LNCaP clone FGC (cell line): ENCODE results near the gene PDE11A.

Experiments used
- DNase-seq: peaks from one replicate; pipeline ENCODE4 v3.0.0-alpha.2; 2011; ENCODE audit warnings: low read depth
- H3K4me3 ChIP-seq: 2 replicates; pipeline ENCODE4 v1.5.1; 2011; ENCODE audit warnings: mild to moderate bottlenecking, low read depth, low read length, control low read depth
- TF ChIP-seq, protein P1 (sequence below): IDR thresholded peaks from 2 replicates; pipeline ENCODE4 v1.5.1; 2012; ENCODE audit warnings: mild to moderate bottlenecking; ENCODE audit not compliant: control insufficient read depth, insufficient read depth; ENCODE audit errors: extremely low read depth

Gene PDE11A

DNA sequence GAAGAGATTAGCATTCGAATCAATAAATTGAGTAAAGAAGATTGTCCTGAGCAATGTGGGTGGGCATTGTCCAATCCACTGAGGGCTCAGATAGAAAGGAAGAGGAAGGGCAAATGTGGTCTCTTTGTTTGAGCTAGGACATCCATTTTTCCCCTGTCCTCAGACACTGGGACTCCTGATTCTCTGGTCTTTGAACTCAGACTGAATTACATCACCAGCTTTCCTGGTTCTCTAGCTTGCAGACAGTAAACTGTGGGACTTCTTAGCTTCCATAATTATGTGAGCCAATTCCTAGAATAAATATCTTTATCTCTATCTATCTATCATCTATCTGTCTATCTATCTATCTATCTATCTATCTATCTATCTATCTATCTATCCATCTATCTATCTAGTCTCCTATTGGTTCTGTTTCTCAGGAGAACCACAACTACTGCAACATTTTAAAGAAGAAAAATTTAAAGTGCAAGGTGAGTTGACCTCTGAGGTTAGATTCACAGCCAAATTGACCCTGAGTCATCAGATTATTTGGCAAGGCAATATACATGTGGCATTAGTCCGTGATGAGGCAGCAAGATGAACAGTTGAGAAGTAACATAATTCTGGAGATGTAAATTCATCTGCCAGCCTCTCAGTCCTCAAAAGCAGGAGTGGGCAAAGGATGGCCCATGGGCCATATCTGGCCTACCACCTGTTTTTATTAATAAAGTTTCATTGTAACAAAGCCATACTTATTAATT is 191.4 kb downstream of the PDE11A start:
- TF ChIP-seq, protein P1, sequence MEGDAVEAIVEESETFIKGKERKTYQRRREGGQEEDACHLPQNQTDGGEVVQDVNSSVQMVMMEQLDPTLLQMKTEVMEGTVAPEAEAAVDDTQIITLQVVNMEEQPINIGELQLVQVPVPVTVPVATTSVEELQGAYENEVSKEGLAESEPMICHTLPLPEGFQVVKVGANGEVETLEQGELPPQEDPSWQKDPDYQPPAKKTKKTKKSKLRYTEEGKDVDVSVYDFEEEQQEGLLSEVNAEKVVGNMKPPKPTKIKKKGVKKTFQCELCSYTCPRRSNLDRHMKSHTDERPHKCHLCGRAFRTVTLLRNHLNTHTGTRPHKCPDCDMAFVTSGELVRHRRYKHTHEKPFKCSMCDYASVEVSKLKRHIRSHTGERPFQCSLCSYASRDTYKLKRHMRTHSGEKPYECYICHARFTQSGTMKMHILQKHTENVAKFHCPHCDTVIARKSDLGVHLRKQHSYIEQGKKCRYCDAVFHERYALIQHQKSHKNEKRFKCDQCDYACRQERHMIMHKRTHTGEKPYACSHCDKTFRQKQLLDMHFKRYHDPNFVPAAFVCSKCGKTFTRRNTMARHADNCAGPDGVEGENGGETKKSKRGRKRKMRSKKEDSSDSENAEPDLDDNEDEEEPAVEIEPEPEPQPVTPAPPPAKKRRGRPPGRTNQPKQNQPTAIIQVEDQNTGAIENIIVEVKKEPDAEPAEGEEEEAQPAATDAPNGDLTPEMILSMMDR, result no peak
- DNase-seq, result no peak
- no peak overlapping the region for H3K4me3 ChIP-seq

DNA sequence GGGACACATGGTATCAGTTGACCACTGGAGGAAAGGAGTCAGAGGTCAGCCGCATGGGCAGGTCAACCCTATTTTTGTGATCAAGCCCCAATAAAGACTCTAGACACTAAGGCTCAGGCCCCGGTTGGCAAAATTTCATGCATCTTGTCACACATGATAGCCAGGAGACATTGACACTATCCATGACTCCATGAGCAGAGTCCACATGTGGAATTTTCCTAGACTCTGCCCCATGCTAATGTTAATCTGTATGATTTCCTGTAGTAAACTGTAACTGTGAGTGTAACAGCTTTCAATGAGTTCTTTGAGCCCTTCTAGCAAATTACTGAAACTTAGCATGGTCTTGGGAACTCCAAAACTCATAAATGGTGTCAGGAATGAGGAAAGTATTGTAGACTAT is 192.3 kb downstream of the PDE11A start:
- no peak overlapping the region for H3K4me3 ChIP-seq
- DNase-seq, result no peak
- TF ChIP-seq, protein P1, result no peak

DNA sequence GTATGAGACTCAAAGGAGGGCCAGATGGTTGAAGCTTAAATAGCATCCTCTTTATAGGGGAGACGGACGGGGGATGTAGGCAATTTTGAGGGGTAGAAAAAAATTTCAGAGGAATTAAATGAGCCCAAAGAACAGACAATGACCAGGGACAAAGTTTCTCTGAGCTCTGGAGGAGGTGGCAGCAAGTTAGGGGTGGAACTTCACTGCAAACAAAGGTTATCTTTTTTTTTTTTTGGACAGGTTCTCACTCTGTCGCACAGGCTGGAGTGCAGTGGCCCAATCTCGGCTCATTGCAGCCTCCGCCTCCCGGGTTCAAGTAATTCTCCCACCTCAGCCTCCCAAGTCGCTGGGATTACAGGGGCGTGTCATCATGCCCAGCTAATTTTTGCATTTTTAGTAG is 195.6 kb downstream of the PDE11A start:
- DNase-seq, result no peak
- TF ChIP-seq, protein P1, result no peak
- no peak overlapping the region for H3K4me3 ChIP-seq

DNA sequence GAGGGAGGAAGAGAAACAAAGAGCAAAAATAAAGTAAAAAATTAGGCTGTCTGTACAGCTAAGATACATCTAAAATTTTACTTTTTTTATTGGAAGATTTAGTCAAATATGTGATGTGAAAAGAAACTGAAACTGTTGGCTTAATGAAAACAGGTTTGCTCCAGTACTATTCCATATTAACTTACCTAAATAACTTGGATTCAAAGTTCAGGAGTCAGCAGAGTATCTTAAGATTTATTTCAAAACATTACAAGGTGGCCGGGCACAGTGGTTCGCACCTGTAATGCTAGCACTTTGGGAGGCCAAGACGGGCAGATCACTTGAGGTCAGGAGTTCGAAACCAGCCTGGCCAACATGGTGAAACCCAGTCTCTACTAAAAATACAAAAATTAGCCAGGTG is 197.9 kb downstream of the PDE11A start:
- H3K4me3 ChIP-seq, result no peak overlapping the region
- DNase-seq, result no peak
- TF ChIP-seq, protein P1, result no peak

DNA sequence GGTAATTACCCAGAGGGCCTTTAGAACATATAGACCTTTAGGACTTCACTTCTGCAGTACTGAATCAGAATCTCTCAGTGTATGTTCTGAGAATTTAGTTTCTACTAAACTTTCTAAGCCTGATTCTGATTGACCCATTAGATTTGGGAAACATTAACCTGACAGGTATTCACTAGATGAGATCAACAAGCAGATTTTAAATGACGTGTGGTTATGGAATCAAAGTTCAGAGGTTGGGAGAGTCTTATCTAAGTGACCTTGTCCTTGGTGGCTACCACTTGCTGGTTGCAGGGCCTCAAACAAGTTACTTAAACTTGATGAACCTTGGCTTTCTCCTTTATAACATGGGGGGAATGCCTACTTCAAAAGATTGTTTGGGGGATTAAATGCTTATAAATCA is 198.7 kb downstream of the PDE11A start:
- H3K4me3 ChIP-seq, result no peak overlapping the region
- no peak for DNase-seq
- TF ChIP-seq, protein P1, result no peak

DNA sequence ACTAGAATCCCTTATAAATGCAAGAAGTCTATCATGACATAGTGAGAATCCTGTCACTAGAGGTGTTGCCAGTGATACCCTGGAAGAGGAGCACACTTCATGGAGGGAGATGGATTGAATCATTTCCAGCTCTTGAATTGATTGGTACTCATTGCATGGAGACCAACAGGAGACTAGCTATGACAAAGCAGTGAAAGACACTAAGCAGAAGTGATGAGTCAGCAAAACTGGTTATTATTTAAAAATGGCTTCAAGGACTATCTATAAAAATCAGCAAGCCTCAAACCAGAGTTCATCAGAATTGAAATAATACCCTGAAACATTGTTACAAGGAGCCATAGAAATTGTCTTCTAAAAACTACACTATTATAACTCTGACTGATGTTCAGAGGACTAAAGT is 200.3 kb downstream of the PDE11A start:
- TF ChIP-seq, protein P1, result no peak
- H3K4me3 ChIP-seq, result no peak overlapping the region
- no peak for DNase-seq

DNA sequence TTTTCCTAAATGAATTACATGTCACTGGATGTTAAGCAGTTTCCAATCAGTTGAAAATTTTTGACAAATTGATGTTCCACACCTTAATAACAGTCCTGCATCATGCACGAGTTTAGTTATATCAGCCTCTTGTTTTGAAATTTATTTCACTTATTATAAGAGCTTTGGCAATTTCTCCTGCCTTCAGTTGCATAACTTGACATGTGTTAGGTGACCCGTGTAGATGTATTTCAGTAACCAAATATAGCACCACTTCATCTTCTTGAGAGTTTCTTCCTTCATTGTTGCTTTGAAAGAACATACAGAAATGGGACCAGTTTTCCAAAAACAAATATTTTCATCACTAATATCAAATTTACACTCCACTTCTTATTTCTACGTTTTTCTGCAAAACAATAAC is 202.7 kb downstream of the PDE11A start:
- H3K4me3 ChIP-seq, result no peak overlapping the region
- DNase-seq, result no peak
- TF ChIP-seq, protein P1, result no peak
